COLO829 (cell line): ENCODE results near the gene KCNJ5.

Experiments used
- DNase-seq: peaks from one replicate; pipeline ENCODE4 v3.0.0; 2012; ENCODE audit warnings: low spot score

Gene KCNJ5

DNA sequence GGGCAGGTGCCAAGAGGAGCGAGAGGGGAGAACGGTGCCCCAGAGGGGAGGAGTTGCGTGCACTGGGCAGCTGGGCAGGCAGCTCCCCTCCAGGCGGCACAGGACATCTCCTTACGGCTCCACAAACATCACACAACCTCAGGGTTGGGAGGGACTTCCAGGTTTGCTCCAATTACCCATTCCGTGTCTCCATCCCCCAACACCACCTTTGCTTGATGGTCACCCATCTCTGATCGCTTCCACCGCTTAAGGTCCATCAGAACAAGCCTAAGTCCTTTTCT lies 66.0 kb downstream of the KCNJ5 start:
- no peak for DNase-seq

DNA sequence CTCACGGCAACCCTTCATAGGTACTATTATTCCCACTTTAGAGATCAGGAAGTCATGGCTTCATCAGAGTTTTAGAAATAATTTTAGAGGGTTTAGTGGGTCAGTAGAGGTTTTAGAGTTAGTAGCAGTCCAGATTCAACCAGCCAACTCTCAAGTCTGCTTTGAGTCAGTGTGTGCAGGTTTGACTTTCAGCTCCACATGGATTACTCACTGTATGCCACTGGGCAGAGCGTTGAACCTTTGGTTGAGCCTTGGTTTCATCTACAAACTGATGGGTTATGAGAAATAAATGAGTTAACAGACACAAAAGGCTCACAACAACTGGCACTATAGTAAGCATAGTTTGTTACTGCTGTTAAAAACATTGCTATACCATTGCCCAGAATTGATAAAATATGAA lies 70.5 kb downstream of the KCNJ5 start:
- DNase-seq: no peak

DNA sequence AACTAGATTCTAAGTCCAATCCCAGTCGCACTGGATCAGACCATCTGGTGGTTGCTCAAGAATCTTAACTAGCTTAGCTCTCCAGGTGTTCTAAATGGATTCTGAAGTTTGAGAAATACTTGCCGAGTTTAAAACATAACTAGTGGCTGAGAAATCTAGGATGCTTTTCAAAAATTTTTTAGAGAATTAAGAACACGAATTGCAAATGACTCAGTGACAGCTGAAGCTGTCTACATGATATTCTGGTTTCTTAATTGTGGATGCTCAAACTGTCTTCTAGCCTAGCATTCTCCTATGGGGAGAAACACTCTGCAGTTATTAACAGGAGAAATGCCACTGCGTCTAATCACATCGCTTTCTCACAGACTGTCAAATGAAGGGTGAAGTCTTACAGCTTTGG lies 71.7 kb downstream of the KCNJ5 start:
- DNase-seq: no peak

DNA sequence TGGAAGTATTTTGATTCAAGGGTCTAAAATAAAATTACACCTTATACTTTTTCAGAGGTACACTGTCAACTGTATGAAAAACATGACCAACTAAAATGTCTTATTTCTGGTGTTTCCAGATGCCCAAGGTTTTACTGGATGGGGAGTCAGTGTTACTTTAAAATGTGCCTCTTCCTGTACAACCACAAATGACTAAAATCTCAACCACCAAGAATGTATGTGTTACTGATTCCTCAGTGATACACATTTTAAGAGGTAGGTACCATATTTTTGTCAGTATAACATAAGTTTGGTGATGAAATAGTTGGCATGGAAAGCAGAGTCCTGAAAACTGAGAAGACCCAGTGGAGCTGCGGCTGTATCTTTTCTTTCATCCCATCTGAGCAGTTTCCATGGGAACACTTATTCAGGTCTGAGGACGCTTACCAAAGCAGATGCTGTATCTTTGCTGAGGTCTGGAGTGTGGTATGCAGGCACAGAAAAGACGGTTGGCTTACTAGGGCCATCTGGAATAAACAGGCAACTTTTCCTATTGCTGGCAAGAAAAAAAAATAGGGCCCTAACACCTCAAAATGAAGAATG lies 72.7 kb downstream of the KCNJ5 start:
- DNase-seq: no peak

DNA sequence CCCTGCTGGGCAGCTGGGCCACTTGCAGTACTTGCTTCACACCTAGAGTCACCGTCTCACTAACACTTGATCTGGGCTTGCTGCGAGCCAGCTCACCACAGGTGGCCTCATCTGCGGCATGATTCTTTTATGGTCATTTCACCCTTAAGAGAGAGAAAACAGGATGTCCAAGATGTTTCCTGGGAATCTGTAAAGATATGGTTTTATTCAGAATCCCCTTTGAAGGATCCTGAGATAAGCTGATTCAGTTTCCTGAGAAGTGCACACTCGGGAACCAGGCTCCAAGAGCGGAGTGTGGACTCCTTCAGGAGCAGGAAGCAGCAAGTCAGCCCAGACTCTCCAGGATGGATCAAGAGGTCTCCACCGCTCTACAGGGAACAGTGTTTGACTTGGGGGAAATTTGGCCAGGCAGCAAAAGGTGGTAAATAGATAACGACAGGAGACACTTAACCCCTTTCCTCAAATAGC lies 73.3 kb downstream of the KCNJ5 start:
- no peak for DNase-seq

DNA sequence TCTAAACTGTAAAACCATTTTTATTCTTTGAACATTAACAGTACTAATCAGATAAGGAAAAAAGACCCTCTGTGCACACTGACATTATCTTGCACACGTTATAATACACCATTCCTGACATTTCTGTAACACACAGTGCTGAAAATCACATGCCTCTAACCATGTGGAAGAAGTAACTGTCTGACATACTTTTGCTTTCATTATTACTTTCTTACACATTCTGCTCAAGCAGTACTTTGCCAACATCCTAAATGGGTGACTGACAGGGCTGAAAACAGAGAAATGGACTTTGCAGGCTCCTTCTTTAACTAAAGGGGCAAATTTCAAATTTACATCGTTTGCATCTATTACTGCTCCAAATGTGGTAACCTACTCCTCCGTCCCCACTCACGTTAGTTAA lies 74.3 kb downstream of the KCNJ5 start:
- DNase-seq: no peak

DNA sequence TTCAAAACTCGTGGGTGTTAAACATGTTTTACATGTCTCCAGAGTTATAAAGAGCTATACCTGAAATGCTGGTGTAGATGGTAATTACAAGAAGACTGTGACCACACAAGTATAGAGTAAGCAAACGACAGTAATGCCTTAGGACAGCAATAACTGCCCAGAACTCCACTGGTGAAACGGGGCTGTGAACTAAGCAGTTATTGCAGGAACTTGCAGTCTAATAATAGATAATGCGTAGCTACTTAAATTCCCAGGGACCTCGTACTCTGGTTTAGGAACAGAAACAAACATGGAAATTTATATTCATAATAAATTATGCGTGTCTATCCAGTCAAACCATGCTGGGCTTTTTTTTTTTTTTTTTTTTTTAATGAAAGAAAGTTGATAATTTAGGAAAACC lies 76.4 kb downstream of the KCNJ5 start:
- DNase-seq: no peak

DNA sequence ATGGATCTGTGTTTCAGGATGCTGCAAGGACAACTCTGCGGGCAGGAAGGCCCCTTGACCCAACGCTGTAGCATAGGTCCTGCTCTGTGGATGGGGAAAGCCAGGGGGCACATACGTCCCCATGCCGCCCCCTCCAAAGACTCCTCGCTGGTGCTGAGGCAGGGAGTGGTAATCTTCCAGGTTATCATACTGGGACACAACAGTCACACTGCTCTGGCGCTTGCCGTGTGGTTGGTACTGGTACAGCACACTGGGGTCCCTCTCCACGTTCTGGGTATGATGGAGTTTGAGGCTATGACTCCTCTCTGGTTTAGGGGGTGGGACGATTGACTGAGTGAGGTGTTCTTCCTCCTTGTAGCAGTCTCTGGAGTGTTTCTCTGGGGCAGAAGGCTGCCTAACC lies 77.8 kb downstream of the KCNJ5 start:
- DNase-seq: no peak
